ENCODE data around the gene PTAFR.

The PTAFR gene

GRCh38 chr1:28114844-28115243 is 61.6 kb downstream of the PTAFR start:
- DNase-seq = no peak

GRCh38 chr1:28113242-28113572 is 63.3 kb downstream of the PTAFR start:
- DNase-seq = no peak

- no peak for DNase-seq
These were observed 63.9 kb downstream of the PTAFR start for GRCh38 chr1:28112388-28113241.

GRCh38 chr1:28111157-28111556 is 65.3 kb downstream of the PTAFR start:
- no peak for DNase-seq

- DNase-seq = no peak
These were observed 65.9 kb downstream of the PTAFR start for GRCh38 chr1:28110555-28110954.

GRCh38 chr1:28109639-28110038 is 66.9 kb downstream of the PTAFR start:
- no peak for DNase-seq

- DNase-seq = no peak
These were observed 68.5 kb downstream of the PTAFR start for GRCh38 chr1:28108001-28108400.

- no peak for DNase-seq
These were observed 71.5 kb downstream of the PTAFR start for GRCh38 chr1:28104866-28105467.

- DNase-seq = no peak
These were observed 74.3 kb downstream of the PTAFR start for GRCh38 chr1:28102189-28102588.

DNA sequence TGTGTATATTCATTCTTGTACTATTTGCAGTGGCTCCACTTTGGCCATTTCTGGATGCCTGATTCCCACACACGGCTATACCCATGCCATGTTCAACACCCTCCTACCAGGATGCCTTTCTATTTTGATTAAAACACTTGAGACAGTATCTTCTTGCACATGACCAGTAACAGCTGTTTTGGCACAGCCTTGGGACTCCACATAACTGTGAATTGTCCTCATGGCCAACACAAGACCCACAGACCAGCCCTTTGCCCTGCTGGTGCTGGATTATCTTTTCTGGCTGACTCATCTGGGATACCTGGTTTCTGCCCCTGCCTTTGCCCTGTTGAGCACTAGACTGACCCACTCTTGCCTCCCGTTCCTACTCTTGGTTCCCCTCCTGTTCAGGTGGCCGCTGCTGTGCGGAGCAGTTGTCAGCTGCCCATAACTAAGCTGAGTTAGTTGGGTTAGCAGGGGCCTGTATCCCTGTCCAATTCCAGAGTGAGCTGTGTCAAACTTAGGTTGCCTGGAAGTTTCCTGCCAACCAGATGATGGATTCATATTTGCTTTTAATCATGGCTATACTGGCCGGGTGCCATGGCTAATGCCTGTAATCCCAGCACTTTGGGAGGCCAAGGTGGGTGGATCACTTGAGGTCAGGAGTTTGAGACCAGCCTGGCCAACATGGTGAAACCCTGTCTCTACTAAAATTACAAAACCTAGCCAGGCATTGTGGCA is 77.3 kb downstream of the PTAFR start:
- no peak for DNase-seq
